Sciatic nerve (tissue), 2 donors: ENCODE measurements around the gene KRTAP9-1. TPM values are rescaled to one million over a fixed set of nuclear protein-coding genes. Genes with fewer than 3 reads are reported as not detected.
"Not testable (repeated sequence)": the region's sequence is repeated elsewhere in the genome, so short reads cannot be mapped to it uniquely, and the experiment has no call there.

ENCODE experiments used
- ATAC-seq: fragments of 200-7000 bp; cut with Tn5 transposase; one replicate; pipeline ENCODE4 v1.9.1; 2020; ENCODE audit warnings: mild to moderate bottlenecking, moderate library complexity
- DNase-seq: peaks from one replicate; pipeline ENCODE4 v3.0.0-alpha.2; 2020; ENCODE audit warnings: low spot score
- intact Hi-C: fragments of 100-400 bp; cut with DNase I; formaldehyde crosslinking; loops from one replicate; pipeline ENCODE4 v1.14.2; 2022
- total RNA-seq: library from RNA; stranded (reverse); fragmentation: NEBNext Ultra II Directional; extraction: Animal tissue kit (Norgen Biotek cat#: 25700); gene quantifications from one replicate; pipeline ENCODE4 v1.2.1, GENCODE V29; 2021
- donor health status: DM: no; HTN: no; CAD: no.
- donor health status: DM: no; HTN: no; CAD: no.

KRTAP9-1 gene
- total RNA-seq, 1 donor from 2014 or later = not detected

GRCh38 chr17:41177727-41178271 is 11.9 kb upstream of the KRTAP9-1 start, which contains the start of gene KRTAP4-2:
TSS of gene KRTAP4-2 (minus strand) at chr17:41178221. CDS start at chr17:41178164, 57 bp downstream.
- DNase-seq = no peak
- intact Hi-C loops = no loop called here
- ATAC-seq = no peak

DNA sequence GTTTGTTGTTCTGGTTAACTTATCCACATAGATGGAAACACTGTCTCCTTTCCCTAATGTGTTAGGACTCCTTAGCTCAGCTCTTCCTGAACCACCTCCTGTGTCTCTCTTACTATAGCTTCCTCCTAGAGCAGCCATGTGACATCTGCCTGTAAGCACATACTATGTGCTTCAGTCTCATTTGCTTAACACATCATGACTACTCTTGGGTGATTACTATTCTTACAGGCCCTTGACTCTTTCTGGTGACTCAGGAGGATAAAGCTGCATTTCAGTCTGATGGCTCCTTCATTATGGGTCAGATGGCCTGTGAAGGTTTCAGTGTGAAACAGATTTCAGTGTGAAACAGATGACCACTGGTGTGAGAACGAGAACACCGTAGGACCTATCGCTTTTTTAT is 11.3 kb upstream of the KRTAP9-1 start:
- ATAC-seq (peak; percentile 24), DNase-seq (no peak)
- intact Hi-C loops = no loop called here

DNA sequence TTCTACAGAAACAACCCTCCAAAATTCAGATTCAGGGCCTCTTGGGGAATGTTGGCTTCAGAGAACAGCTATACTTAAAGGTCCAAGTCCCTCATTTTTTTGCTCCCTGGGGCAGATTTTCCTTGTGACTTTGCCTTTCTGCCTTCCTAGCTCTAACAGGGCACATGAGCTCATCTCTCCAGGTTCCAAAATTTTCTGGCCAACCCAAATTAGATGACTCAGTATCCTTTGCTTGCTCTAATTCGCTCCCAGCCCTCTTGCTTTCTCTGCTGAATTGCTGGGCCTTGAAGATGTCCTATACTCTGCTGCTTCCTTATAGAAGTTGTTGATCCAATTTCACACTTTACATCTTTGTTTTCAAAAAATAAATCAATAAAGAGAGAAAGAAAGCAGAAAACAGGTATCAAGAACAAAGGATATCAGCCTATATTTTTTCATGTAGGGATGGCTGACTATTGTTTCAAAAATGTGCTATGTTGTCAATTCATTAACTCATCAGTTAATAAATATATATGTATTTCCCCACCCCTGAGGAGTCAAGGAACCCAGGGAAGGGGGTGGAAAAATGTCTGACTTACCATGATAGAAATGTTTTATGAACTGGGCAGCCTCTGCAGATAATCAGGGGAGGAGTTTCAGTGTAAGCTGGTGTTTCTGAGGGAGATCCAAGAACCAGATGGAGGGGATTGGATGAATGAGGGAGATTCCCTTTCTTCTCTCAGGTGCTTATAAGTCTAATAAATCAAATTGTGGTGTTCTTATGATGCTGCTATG is 10.7 kb upstream of the KRTAP9-1 start:
- DNase-seq (no peak), ATAC-seq (peak; percentile 62)
- intact Hi-C loops = no loop called here

- DNase-seq = no peak
- no peak for ATAC-seq
- intact Hi-C loops = no loop called here
These were observed 5.2 kb upstream of the KRTAP9-1 start, which contains the start of gene KRTAP4-1 for GRCh38 chr17:41184480-41184961. TSS of gene KRTAP4-1 (minus strand) at chr17:41184911. CDS start at chr17:41184854, 57 bp downstream.

DNA sequence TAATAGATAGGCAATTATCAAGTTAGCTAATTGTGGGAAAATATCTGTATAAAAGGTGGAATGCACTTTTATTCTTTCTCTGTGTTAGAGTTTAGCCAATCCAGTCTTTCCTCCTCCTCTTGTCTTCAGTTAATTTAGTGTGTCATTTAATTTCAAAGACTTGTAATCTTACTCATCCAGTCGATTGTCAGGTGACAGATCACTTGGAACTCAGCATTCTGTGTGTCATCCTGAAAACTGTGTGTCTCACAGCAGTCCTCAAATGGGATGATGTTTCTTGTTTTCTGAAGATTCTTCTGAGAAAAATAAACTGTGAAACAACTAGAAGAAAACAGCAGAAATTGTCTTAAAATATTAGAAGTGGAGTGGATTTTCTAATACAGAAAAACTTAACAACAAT is 4.7 kb upstream of the KRTAP9-1 start:
- DNase-seq (no peak), ATAC-seq (no peak)
- intact Hi-C loops = no loop called here

DNA sequence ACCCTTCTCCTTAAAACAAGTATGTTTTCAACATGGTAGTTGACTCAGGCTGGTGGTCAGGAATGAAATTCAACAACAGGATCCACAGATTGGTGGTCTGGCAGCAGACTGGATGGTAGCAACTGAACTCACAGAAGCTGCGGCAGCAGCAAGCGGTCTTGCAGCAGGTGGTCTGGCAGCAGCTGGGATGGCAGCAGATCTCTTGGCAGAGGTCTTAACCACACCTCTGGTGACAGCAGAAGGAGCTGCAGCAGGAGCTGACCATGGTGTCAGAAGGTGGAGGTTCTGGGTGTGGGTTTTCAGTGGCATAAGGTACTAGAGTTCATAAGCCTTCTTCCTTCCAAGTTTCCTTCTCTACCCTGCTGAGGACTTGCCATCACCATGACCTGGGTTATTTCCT is 2.8 kb upstream of the KRTAP9-1 start:
- ATAC-seq (no peak), DNase-seq (no peak)
- intact Hi-C loops = no loop called here

DNA sequence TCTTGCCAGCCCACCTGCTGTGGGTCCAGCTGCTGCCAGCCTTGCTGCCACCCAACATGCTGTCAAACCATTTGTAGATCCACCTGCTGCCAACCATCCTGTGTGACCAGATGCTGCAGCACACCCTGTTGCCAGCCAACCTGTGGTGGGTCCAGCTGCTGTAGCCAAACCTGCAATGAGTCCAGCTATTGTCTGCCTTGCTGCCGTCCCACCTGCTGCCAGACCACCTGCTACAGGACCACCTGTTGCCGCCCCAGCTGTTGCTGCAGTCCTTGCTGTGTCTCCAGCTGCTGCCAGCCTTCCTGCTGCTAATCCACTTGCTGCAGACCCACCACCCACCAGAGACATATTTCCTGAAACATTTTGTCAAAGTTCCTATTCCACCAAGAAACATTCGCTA is 641 bp downstream of the KRTAP9-1 start:
- intact Hi-C loops = no loop called here

DNA sequence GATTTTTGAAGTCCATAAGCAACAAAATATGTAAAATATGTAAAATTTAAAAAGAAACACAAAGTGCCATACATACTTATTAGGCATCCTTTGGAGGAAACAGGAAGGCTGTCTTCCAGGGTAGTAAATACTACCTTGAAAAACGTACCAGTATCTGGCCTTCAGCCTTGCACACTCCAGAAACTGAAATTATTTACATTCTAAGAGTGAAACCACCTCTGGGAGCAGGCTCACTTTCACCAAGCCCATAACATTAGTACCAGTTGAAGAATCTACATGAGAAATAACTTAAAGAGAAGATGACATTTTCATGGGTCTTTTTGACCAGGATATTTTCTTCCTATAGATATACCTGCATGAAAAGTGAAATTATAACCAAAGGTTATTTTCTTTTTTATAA is 6.4 kb downstream of the KRTAP9-1 start:
- intact Hi-C loops = no loop called here
- ATAC-seq (no peak), DNase-seq (no peak)

More for the DNA sequence above, 641 bp downstream of the KRTAP9-1 start:
- ATAC-seq (no peak), DNase-seq (no peak)

DNA sequence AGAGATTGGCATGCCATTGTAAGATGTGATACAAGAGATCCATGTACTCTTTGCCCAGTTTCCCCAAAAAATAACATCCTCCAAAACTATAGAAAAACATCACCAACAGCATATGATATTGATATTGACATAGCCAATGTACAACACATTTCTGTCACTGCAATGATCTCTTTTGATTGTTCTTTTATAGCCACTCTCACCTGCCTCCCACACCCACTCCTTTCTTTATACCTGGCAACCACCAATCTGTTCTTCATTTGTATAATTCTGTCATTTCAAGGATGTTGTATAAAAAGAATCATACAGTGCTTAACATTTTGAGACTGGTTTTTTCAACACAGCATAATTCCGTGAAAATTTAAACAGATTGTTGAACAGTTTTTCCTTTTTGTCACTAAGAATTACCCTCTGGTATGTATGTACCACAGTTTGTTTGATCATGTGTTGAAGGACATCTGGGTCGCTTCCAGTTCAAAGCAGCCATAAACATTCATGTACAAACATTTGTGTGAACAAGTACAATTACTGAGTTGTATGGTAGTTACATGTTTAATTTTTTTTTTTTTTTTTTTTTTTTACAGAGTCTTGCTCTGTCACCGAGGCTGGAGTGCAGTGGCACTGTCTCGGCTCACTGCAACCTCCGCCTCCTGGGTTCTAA is 9.9 kb downstream of the KRTAP9-1 start:
- no peak for ATAC-seq

DNA sequence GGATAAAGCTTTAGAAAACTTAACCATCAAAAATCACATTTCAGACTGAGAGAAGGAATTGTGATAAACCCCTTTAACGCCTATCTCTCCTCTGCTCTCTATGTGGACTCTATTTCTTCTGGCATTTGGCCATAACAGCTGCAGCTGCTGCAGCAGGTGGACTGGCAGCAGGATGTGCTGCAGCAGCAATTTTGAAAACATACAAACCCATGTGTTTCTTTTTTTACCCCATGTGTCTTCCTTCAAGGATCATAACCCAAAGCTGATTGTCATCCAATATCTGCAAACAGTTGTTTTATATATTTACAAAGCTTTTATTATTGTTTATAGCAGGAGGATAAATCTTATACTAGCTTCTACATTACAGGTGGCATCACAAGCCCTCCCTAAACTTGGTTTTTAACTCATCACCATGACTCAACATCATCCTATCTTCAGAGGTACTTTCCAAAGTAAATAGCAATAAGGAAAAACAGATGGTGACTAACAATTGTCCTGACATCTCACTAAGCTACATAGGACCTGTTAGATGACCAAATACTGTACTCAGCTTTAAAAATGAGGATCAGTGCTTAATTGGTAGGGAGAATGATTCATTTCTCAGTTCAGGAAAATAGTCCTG is 22.3 kb downstream of the KRTAP9-1 start:
- DNase-seq (no peak), ATAC-seq (no peak)
- intact Hi-C loops = no loop called here

More for the DNA sequence above, 9.9 kb downstream of the KRTAP9-1 start:
- no peak for DNase-seq
- intact Hi-C loops = no loop called here

GRCh38 chr17:41212524-41213169 is 23.0 kb downstream of the KRTAP9-1 start:
- ATAC-seq (no peak), DNase-seq (no peak)
- intact Hi-C loops = no loop called here

- ATAC-seq = no peak
These were observed 26.0 kb downstream of the KRTAP9-1 start for GRCh38 chr17:41215681-41216080.

DNA sequence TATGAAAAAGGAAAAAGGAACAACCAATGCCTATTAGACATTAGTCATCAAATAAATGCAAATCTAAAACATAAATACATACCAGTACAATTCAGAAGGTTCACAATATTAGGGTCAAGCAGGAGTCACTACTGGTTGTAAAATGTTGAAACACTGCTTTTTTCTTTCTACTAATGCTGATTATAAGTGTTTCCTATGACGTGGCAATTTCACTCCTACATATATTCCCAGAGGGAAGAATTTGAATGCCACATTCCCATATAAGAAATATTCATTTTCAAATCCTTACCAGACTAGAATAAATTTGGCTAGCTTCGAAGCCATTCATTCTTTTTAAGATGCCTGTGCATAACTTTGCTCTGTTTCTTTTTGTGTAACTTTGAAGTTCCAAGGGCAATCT is 34.1 kb downstream of the KRTAP9-1 start:
- no peak for DNase-seq
- intact Hi-C loops = no loop called here
- no peak for ATAC-seq

More at GRCh38 chr17:41215681-41216080, 26.0 kb downstream of the KRTAP9-1 start:
- DNase-seq = no peak
- intact Hi-C loops = loop anchor here (2.0 kb wide), 1 partner anchor 67 kb away; the partner anchor contains the start of gene KRTAP4-5

GRCh38 chr17:41226051-41226450 is 36.4 kb downstream of the KRTAP9-1 start:
- intact Hi-C loops = no loop called here
- DNase-seq = no peak
- ATAC-seq = no peak

DNA sequence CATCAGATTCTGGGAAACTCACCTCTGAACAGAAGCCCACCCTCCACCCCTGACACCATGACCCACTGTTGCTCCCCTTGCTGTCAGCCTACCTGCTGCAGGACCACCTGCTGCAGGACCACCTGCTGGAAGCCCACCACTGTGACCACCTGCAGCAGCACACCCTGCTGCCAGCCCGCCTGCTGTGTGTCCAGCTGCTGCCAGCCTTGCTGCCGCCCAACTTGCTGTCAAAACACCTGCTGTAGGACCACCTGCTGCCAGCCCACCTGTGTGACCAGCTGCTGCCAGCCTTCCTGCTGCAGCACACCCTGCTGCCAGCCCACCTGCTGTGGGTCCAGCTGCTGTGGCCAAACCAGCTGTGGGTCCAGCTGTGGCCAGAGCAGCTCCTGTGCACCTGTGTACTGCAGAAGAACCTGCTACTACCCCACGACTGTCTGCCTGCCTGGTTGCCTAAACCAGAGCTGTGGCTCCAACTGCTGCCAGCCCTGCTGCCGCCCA is 37.0 kb downstream of the KRTAP9-1 start, which contains the start of gene KRTAP9-2:
Gene KRTAP9-2, plus strand, starts transcription at position 51 of the 498 bp plus-strand sequence. Its CDS starts 7 bp downstream, at position 58.
- intact Hi-C loops, ATAC-seq, DNase-seq: not testable (repeated sequence)

- no peak for ATAC-seq
These were observed 40.4 kb downstream of the KRTAP9-1 start for GRCh38 chr17:41230094-41230493.

DNA sequence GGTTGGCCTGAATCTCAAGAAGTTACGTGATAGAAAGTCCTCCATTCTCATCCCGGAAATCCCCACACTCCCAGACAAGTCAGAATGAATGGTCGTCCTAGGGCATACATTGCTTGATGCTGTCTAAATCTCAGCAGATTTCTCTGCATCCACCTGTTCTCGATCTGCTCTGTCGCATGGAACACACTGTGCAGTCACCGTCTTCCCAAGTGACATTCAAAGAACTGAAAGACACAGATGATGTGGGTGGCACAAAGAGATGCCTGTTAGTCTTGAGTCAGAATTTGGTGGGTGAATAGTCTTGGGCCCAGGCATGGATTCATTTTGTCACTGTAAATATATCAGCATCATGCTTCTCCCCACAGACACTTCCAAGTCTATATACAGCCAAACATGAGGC is 42.0 kb downstream of the KRTAP9-1 start:
- no peak for ATAC-seq
- DNase-seq = no peak
- intact Hi-C loops = no loop called here

More at GRCh38 chr17:41230094-41230493, 40.4 kb downstream of the KRTAP9-1 start:
- intact Hi-C loops = no loop called here
- no peak for DNase-seq

- DNase-seq, ATAC-seq, intact Hi-C loops: not testable (repeated sequence)
These were observed 42.9 kb downstream of the KRTAP9-1 start, which contains the start of gene KRTAP9-3 for GRCh38 chr17:41232399-41233105. TSS of gene KRTAP9-3 (plus strand) at chr17:41232449. CDS start at chr17:41232502, 53 bp downstream.
